Adrenal gland (tissue), 12 donors: ENCODE measurements around the gene SCG3. TPM values are rescaled to one million over a fixed set of nuclear protein-coding genes. Genes with fewer than 3 reads are reported as not detected.

ENCODE experiments used
- DNase-seq, 7 donors: peaks; one replicate each; pipeline ENCODE4 v3.0.0-alpha.2; 2019 to 2020
- H3K27ac ChIP-seq, 5 donors: fragments of 200-600 bp; sonication (generic) in 4 of 5; 1 replicate in 3 of 5; 2 replicates in 2 of 5; pipeline versions ENCODE4 v1.5.1 to v1.8.0; 2016 to 2020; ENCODE audit warnings: mild to moderate bottlenecking in 1 of 5
- H3K27me3 ChIP-seq: fragments of 200-600 bp; 2 replicates; pipeline ENCODE4 v1.8.0; 2021
- H3K36me3 ChIP-seq, 2 donors: fragments of 200-600 bp; replicated peaks in 1 of 2; 1 replicate in 1 of 2; 2 replicates in 1 of 2; pipeline versions ENCODE4 v1.5.1 to v1.8.0; 2018 to 2022
- H3K4me1 ChIP-seq, 2 donors: fragments of 200-600 bp; replicated peaks in 1 of 2; 1 replicate in 1 of 2; 2 replicates in 1 of 2; pipeline versions ENCODE4 v1.5.1 to v1.8.0; 2018 to 2021
- H3K4me3 ChIP-seq, 4 donors: fragments of 200-600 bp; sonication (generic) in 3 of 4; one replicate each; pipeline ENCODE4 v1.5.1; 2016 to 2018
- H3K9me3 ChIP-seq, 3 donors: fragments of 200-600 bp; sonication (generic) in 1 of 3; replicated peaks in 1 of 3; 1 replicate in 2 of 3; 2 replicates in 1 of 3; pipeline versions ENCODE4 v1.5.1 to v1.8.0; 2016 to 2021
- CTCF ChIP-seq, 6 experiments: fragments of 450-650 bp in 4 of 6; fragments of 200-600 bp in 2 of 6; sonication (generic) in 1 of 6; IDR thresholded peaks; 1 replicate in 5 of 6; 2 replicates in 1 of 6; pipeline versions ENCODE4 v1.5.1 to v1.8.0; 2016 to 2021; ENCODE audit warnings: antibody characterized with exemption in 6 of 6, mild to moderate bottlenecking in 2 of 6, moderate library complexity in 1 of 6
- POLR2A ChIP-seq, 2 donors: fragments of 450-650 bp; IDR thresholded peaks; one replicate each; pipeline ENCODE4 v1.6.1; 2017; ENCODE audit warnings: antibody characterized with exemption in 2 of 2, mild to moderate bottlenecking in 2 of 2, moderate library complexity in 1 of 2
- WGBS, 4 donors: extraction: QIAGEN DNeasy Blood & Tissue Kit in 2 of 4; methylation state at CpG; one replicate each; pipeline versions ENCODE4 v1.1.5 to v1.1.7; 2013 to 2017; 5-methylcytosine and 5-hydroxymethylcytosine counted together
- intact Hi-C, 2 donors: fragments of 100-400 bp; cut with DNase I; formaldehyde crosslinking; loops; one replicate each; pipeline versions ENCODE4 v1.14.1 to v1.15.0; 2022 to 2023
- polyA plus RNA-seq, 3 donors: library from polyadenylated mRNA; stranded (reverse); fragments of 200-250 nt in 2 of 3; fragments of 350-450 nt in 1 of 3; fragmentation: Illumina TruSeq in 1 of 3; extraction: RNeasy Lipid Tissue Mini Kit (QIAGEN cat#74804) in 1 of 3; gene quantifications; one replicate each; pipeline ENCODE4 v1.2.3, GENCODE V29; 2013 to 2014
- total RNA-seq, 9 donors: library from RNA; depleted of rRNA in 4 of 9; stranded (reverse); fragments of >200 nt in 4 of 9; fragments of 120-200 nt in 1 of 9; fragmentation: NEBNext Ultra II Directional in 1 of 9; extraction: Animal tissue kit (Norgen Biotek cat#: 25700) in 1 of 9; gene quantifications; one replicate each; pipeline versions ENCODE4 v1.1.0 to v1.2.4, GENCODE V29; 2013 to 2023
- donor health status: healthy with polysubstance abuse.
- donor health status: Bipolar disorder and iron deficiency.
- donor health status: DM: yes; HTN: yes; CAD: no.
- donor health status: DM: no; HTN: no; CAD: no.
- donor health status: DM: no; HTN: no; CAD: no.
- donor health status: DM: yes; HTN: yes; CAD: no.

SCG3 gene
- total and polyA plus RNA-seq, 12 donors, result 0.14 to 18.5 (median 2.7) TPM; not detected in 2

GRCh38 chr15:51760805-51761204, 79.5 kb downstream of the SCG3 start:
- DNase-seq, result no peak
- Histone ChIP-seq H3K4me3 (no peak overlapping the region), H3K36me3 (no peaks in the 10 kb centered on the region), H3K4me1 (peaks cover 0 to 10% of the 10 kb centered on the region in 2 donors), H3K9me3 (no peaks in the 10 kb centered on the region), H3K27ac (no peak overlapping the region), H3K27me3 (no peaks in the 10 kb centered on the region)
- TF ChIP-seq CTCF (IDR thresholded peaks at IDR 0.05) (no peak), POLR2A (IDR thresholded peaks at IDR 0.05) (no peak)
- intact Hi-C loops, result no loop called here
- 53 to 83% (median 65%) methylated on average over 3 of the region's 3 CpGs for WGBS, 4 donors

- intact Hi-C loops, result no loop called here
- Histone ChIP-seq H3K27ac (no peak overlapping the region), H3K36me3 (no peaks in the 10 kb centered on the region), H3K27me3 (no peaks in the 10 kb centered on the region), H3K4me1 (peaks cover 0 to 1% of the 10 kb centered on the region in 2 donors), H3K4me3 (no peak overlapping the region), H3K9me3 (no peaks in the 10 kb centered on the region)
- TF ChIP-seq CTCF (IDR thresholded peaks at IDR 0.05) (no peak), POLR2A (IDR thresholded peaks at IDR 0.05) (no peak)
- no peak for DNase-seq
- WGBS, 4 donors, result 86 to 88% (median 86%) methylated on average over 7 of the region's 7 CpGs
Measured at GRCh38 chr15:51765751-51766150, 84.4 kb downstream of the SCG3 start.

- Histone ChIP-seq H3K27me3 (no peaks in the 10 kb centered on the region), H3K36me3 (no peaks in the 10 kb centered on the region), H3K27ac (no peak overlapping the region), H3K9me3 (no peaks in the 10 kb centered on the region), H3K4me1 (peaks cover 0 to 6% of the 10 kb centered on the region in 2 donors), H3K4me3 (no peak overlapping the region)
- intact Hi-C loops, result no loop called here
- 80 to 96% (median 88%) methylated on average over 1 of the region's 1 CpG for WGBS, 4 donors
- DNase-seq, result no peak
- TF ChIP-seq CTCF (IDR thresholded peaks at IDR 0.05) (no peak), POLR2A (IDR thresholded peaks at IDR 0.05) (no peak)
Measured at GRCh38 chr15:51766341-51766740, 85.0 kb downstream of the SCG3 start.

GRCh38 chr15:51768018-51768417, 86.7 kb downstream of the SCG3 start:
- Histone ChIP-seq H3K27ac (no peak overlapping the region), H3K4me1 (peaks cover 0 to 6% of the 10 kb centered on the region in 2 donors)
- WGBS, 4 donors, result 58 to 76% (median 65%) methylated on average over 9 of the region's 9 CpGs

More at GRCh38 chr15:51768018-51768417, 86.7 kb downstream of the SCG3 start:
- Histone ChIP-seq H3K4me3 (no peak overlapping the region), H3K27me3 (no peaks in the 10 kb centered on the region), H3K36me3 (no peaks in the 10 kb centered on the region), H3K9me3 (no peaks in the 10 kb centered on the region)
- DNase-seq, result peak in 6 of 7 donors; percentile 20 to 57 (median 34)
- intact Hi-C loops, result no loop called here
- no peak for TF ChIP-seq POLR2A (IDR thresholded peaks at IDR 0.05)
- no peak for TF ChIP-seq CTCF (IDR thresholded peaks at IDR 0.05)

Other genes starting within 250 kb of the SCG3 start
- gene DMXL2, start 58.7 kb upstream of the SCG3 start, total RNA-seq, result 10 to 100 TPM; 20.0 to 51.4 (median 23.3) TPM
- gene DMXL2, start 58.7 kb upstream of the SCG3 start, polyA plus RNA-seq, result 10 to 100 TPM; 19.6 to 43.9 (median 40.1) TPM
- gene LYSMD2, start 56.2 kb downstream of the SCG3 start, total RNA-seq, result 10 to 100 TPM; 13.3 to 56.3 (median 24.2) TPM
- 10 to 100 TPM; 11.3 to 32.5 (median 14.1) TPM for gene LYSMD2, start 56.2 kb downstream of the SCG3 start, polyA plus RNA-seq
- 10 to 100 TPM in 3 of 9 donors, 1 to 10 TPM in 6; 3.7 to 13.2 (median 8.6) TPM for gene TMOD2, start 70.1 kb downstream of the SCG3 start, total RNA-seq
- 1 to 10 TPM; 1.4 to 6.5 (median 4.1) TPM for gene TMOD2, start 70.1 kb downstream of the SCG3 start, polyA plus RNA-seq
- gene TMOD3, start 148.2 kb downstream of the SCG3 start, total RNA-seq, result 10 to 100 TPM; 17.4 to 42.5 (median 25.5) TPM
- 10 to 100 TPM in 1 of 3 donors, 1 to 10 TPM in 2; 3.9 to 18.3 (median 5.5) TPM for gene TMOD3, start 148.2 kb downstream of the SCG3 start, polyA plus RNA-seq